Esophagus muscularis mucosa (tissue), 3 donors: Measurements from ENCODE around the gene MCMBP.

Source experiments
- POLR2A ChIP-seq: fragments of 450-650 bp; IDR thresholded peaks from one replicate; pipeline ENCODE4 v1.6.1; 2017; ENCODE audit warnings: antibody characterized with exemption, moderate library complexity, mild to moderate bottlenecking, low read depth
- POLR2AphosphoS5 ChIP-seq, 2 donors: sonication (generic); formaldehyde crosslinking; IDR thresholded peaks; one replicate each; pipeline ENCODE4 v1.6.1; 2017; ENCODE audit warnings: antibody characterized with exemption in 2 of 2
- TF ChIP-seq, protein P1 (sequence below), 3 experiments: fragments of 200-600 bp in 2 of 3; fragments of 450-650 bp in 1 of 3; sonication (generic) in 2 of 3; IDR thresholded peaks; one replicate each; pipeline ENCODE4 v1.5.1; 2017 to 2019; ENCODE audit warnings: antibody characterized with exemption in 3 of 3, mild to moderate bottlenecking in 2 of 3, moderate library complexity in 1 of 3

DNA sequence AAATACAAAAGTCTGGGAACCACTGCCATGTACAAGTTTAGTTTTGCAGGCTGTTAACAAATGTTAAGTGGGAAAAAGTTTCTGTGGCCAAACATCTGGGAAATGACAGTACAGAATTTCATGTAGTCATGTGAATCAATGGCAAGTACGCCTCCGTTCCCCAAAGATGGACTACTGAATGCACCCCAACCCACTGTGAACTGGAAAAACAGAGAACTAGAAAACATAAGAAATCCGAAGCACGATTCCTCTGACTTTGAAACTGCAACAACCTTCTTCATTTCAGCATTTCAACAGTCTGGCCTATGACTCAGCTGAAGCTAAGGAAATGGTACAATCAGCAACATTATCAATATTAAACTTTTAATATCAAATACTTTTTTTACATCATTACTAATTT is 41.8 kb downstream of the MCMBP start:
- TF ChIP-seq, protein P1, sequence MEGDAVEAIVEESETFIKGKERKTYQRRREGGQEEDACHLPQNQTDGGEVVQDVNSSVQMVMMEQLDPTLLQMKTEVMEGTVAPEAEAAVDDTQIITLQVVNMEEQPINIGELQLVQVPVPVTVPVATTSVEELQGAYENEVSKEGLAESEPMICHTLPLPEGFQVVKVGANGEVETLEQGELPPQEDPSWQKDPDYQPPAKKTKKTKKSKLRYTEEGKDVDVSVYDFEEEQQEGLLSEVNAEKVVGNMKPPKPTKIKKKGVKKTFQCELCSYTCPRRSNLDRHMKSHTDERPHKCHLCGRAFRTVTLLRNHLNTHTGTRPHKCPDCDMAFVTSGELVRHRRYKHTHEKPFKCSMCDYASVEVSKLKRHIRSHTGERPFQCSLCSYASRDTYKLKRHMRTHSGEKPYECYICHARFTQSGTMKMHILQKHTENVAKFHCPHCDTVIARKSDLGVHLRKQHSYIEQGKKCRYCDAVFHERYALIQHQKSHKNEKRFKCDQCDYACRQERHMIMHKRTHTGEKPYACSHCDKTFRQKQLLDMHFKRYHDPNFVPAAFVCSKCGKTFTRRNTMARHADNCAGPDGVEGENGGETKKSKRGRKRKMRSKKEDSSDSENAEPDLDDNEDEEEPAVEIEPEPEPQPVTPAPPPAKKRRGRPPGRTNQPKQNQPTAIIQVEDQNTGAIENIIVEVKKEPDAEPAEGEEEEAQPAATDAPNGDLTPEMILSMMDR (IDR thresholded peaks at IDR 0.05) = no peak
- no peak for TF ChIP-seq POLR2AphosphoS5 (IDR thresholded peaks at IDR 0.05)
- TF ChIP-seq POLR2A = no peak
